Measurements from ENCODE around the gene CDCA3. TPM values are rescaled to one million over a fixed set of nuclear protein-coding genes. Genes with fewer than 3 reads are reported as not detected.

CDCA3 gene
- total RNA-seq, 2 experiments from 2014 or later, result 96.5 to 101 TPM

DNA sequence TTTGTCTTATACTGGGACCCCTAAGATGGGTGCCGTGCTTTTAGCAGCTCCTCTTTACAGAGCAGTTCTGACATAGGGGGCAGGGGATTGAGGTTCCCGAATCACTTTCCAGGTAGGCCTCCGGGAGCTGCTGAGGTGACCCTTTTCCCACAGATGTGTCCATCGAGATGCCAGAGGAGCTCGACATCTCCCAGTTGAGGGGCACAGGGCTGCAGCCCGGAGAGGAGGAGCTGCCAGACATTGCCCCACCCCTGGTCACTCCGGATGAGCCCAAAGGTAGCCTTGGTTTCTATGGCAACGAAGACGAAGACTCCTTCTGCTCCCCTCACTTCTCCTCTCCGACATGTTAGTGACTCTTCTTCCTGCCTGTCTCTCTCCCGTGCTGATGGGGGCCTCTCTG is 11.9 kb upstream of the CDCA3 start:
- Mint-ChIP-seq H3K4me3 (no peak overlapping the region), H3K27me3 (no peaks in the 10 kb centered on the region), H3K27ac (no peak overlapping the region), H3K4me1 (peaks cover 9% of the 10 kb centered on the region), H3K9me3 (no peaks in the 10 kb centered on the region), H3K36me3 (ENCODE audit: low read depth) (peaks cover 60% of the 10 kb centered on the region)
- ChIA-PET POLR2A (interaction anchor here (1.2 to 11.4 kb wide), 2 partner anchors 10 to 11 kb away, joined by 5 to 312 read pairs; partner anchors contain the start of genes CDCA3, SPSB2 and USP5), CTCF (interaction anchor here (0.6 to 11.4 kb wide), 2 partner anchors 11 to 50 kb away, joined by 3 to 161 read pairs; partner anchors contain the start of genes CDCA3 and USP5)
- no peak for DNase-seq

DNA sequence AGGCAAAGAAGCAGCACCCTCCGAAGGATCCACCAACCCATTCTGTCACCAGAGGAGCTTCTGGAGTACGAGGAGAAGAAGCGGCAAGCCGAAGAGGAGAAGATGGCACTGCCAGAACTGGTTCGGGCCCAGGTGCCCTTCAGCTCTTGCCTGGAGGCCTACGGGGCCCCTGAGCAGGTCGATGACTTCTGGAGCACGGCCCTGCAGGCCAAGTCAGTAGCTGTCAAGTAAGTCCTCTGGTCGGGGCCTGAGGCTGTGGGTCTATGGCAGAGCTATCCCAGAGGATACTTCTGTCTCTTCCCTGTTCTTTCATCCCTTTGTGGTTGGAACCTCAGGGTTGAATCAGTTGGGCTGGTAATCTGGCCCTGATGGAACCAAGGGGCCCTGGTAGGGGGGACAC is 10.3 kb upstream of the CDCA3 start:
- Mint-ChIP-seq H3K4me3 (no peak overlapping the region), H3K27ac (no peak overlapping the region), H3K36me3 (ENCODE audit: low read depth) (peaks cover 66% of the 10 kb centered on the region), H3K27me3 (no peaks in the 10 kb centered on the region), H3K9me3 (no peaks in the 10 kb centered on the region), H3K4me1 (peaks cover under 1% of the 10 kb centered on the region)
- no peak for DNase-seq
- POLR2A ChIA-PET, result interaction anchor here (1.0 to 2.3 kb wide), 2 partner anchors 9 to 30 kb away, joined by 3 to 19 read pairs; partner anchors contain the start of genes CDCA3 and USP5
- CTCF ChIA-PET, result interaction anchor here (0.9 kb wide), 2 partner anchors 9 to 11 kb away, joined by 3 read pairs; partner anchors contain the start of gene USP5

DNA sequence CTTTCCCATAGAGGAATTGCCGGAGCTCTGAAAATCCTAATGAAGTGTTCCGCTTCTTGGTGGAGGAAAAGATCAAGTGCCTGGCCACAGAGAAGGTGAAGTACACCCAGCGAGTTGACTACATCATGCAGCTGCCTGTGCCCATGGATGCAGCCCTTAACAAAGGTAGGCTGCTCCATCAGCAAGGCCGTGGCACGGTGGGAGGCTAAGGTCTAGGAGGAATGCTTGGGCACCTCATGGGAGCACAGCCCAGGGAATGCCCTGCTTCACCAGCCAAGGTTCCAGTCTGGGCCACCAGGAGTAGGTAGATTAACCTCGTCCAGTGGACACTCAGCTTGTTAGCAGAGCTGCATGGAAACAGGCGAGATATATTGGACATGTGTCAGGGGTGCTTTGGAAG is 9.9 kb upstream of the CDCA3 start:
- Mint-ChIP-seq H3K27ac (no peak overlapping the region), H3K36me3 (ENCODE audit: low read depth) (peaks cover 68% of the 10 kb centered on the region)
- POLR2A ChIA-PET, result interaction anchor here (1.0 to 2.3 kb wide), 2 partner anchors 9 to 31 kb away, joined by 3 to 19 read pairs; partner anchors contain the start of genes CDCA3 and USP5

DNA sequence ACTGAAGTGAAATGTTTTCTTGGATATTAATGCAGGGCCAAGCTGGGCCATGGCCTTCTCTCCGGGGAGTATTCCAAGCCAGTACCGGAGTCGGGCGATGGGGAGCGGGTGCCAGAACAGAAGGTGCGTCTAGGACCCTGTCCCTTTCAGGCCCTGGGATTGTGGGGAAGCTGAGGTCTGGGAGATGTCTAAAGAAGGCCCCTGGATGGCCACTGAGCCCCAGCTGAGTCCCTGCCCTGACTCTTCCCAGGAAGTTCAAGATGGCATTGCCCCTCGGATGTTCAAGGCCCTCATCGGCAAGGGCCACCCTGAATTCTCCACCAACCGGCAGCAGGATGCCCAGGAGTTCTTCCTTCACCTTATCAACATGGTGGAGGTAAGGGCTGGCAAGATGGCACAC is 9.0 kb upstream of the CDCA3 start:
- Mint-ChIP-seq H3K9me3 (no peaks in the 10 kb centered on the region), H3K27ac (no peak overlapping the region), H3K4me3 (no peak overlapping the region), H3K36me3 (ENCODE audit: low read depth) (peaks cover 66% of the 10 kb centered on the region), H3K4me1 (no peaks in the 10 kb centered on the region), H3K27me3 (no peaks in the 10 kb centered on the region)
- POLR2A ChIA-PET, result interaction anchor here (2.3 kb wide), 1 partner anchor 8 kb away, joined by 19 read pairs; the partner anchor contains the start of genes CDCA3 and USP5
- DNase-seq, result no peak
- CTCF ChIA-PET, result interaction anchor here (1.7 kb wide), 1 partner anchor 12 kb away, joined by 4 read pairs; no protein-coding TSS in a partner anchor

More for the DNA sequence above, 9.9 kb upstream of the CDCA3 start:
- no peak for DNase-seq
- CTCF ChIA-PET, result interaction anchor here (0.7 to 1.7 kb wide), 4 partner anchors 9 to 11 kb away, joined by 3 to 4 read pairs (median 3); partner anchors contain the start of gene USP5
- H3K9me3 Mint-ChIP-seq, result no peaks in the 10 kb centered on the region
- H3K4me3 Mint-ChIP-seq, result no peak overlapping the region
- no peaks in the 10 kb centered on the region for H3K27me3 Mint-ChIP-seq
- H3K4me1 Mint-ChIP-seq, result no peaks in the 10 kb centered on the region

DNA sequence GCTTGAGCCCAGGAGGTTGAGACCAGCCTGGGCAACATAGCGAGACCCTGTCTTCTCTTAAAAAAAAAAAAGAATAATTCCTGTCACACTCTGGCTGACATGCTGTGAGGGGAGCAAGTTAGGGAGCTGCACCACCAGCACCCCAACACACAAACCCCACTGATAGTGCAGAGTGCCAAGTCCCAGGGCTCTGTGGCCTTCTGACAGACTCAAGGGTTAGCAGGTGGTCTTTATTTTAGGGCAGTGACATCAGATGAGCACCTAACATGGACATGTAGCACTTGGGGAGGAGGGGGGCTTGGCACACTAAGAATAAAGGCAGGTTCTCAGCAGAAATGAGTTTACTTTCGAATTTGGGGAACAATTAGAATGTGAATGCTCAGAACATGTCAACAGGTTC is 7.7 kb upstream of the CDCA3 start:
- POLR2A ChIA-PET, result interaction anchor here (1.0 to 1.5 kb wide), 3 partner anchors 10 to 85 kb away, joined by 3 to 9 read pairs (median 3); partner anchors contain the start of genes C12orf57, RNU7-1 and TPI1
- Mint-ChIP-seq H3K9me3 (no peaks in the 10 kb centered on the region), H3K27ac (no peak overlapping the region), H3K4me3 (no peak overlapping the region), H3K4me1 (peaks cover 11% of the 10 kb centered on the region), H3K27me3 (no peaks in the 10 kb centered on the region), H3K36me3 (ENCODE audit: low read depth) (peaks cover 64% of the 10 kb centered on the region)
- DNase-seq, result no peak
- CTCF ChIA-PET, result no interaction called here

DNA sequence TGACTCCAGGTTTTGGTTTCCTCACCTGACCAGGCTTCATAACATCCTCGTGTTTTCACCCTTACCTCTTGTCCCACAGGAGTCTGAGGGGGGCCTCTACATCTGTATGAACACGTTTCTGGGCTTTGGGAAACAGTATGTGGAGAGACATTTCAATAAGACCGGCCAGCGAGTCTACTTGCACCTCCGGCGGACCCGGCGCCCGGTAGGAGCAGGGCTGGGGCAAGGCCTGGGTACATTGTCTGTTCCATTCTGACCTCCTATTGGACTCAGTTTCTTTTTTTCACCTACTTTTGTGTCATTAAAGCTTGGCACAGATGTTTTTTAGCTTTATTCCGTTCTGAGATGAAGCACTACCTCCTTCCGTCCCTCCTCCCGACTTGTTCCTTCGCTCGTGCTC is 4.2 kb upstream of the CDCA3 start:
- H3K27me3 Mint-ChIP-seq, result no peaks in the 10 kb centered on the region
- no peak for DNase-seq
- no peak overlapping the region for H3K4me3 Mint-ChIP-seq
- no peak overlapping the region for H3K27ac Mint-ChIP-seq
- H3K9me3 Mint-ChIP-seq, result no peaks in the 10 kb centered on the region
- ChIA-PET POLR2A (interaction anchor here (8.9 kb wide), 1 partner anchor 13 kb away, joined by 312 read pairs; the partner anchor contains the start of genes SPSB2 and TPI1), CTCF (interaction anchor here (1.3 to 8.6 kb wide), 2 partner anchors 13 to 36 kb away, joined by 6 to 161 read pairs; partner anchors contain the start of genes SPSB2 and TPI1)
- H3K36me3 Mint-ChIP-seq (ENCODE audit: low read depth), result peaks cover 45% of the 10 kb centered on the region
- H3K4me1 Mint-ChIP-seq, result peaks cover 28% of the 10 kb centered on the region

DNA sequence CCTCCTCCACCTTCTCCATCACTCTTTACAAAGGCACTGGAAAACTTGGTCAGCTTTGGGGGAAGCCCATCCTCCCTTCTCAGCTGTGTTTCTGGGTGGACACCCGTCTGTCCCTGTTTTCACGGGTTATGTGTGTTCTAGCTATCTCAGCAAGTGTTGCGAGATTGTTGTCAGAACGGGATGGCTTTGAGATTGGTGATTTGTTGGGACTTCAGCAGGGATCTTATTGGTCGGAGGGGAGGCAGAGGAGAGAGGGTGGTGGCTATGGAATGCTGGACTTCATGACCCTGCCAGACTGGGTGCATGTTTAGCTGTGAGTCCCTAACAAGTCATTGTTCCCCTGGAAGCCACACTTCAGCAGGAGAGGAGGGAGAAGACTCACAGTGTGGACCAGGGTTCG is 3.0 kb upstream of the CDCA3 start:
- H3K27me3 Mint-ChIP-seq, result no peaks in the 10 kb centered on the region

DNA sequence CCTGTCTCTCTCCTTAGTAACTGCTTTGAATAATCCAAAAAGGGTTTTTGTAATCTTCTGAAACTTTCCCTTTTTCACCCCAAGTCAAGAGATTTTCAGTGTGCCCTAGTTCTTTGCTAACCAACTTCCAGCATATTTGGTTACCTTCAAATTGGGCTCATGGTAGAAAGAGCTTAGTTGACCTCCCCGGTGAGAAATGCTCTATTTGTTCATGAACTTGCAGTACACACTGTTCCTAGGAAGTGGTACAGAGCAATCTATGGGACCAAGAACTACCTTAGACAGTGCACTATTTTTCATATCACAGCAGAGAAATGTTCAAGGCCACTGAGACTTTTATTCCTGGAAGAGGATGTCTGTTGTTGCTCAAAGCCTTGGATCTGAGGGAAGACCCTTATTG is 2.5 kb upstream of the CDCA3 start:
- no peaks in the 10 kb centered on the region for H3K9me3 Mint-ChIP-seq
- CTCF ChIA-PET, result interaction anchor here (0.7 to 8.6 kb wide), 7 partner anchors 14 to 263 kb away, joined by 3 to 161 read pairs (median 8); partner anchors contain the start of genes MLF2, SPSB2, TPI1 and ZNF384
- H3K36me3 Mint-ChIP-seq (ENCODE audit: low read depth), result peaks cover 47% of the 10 kb centered on the region
- peaks cover 44% of the 10 kb centered on the region for H3K4me1 Mint-ChIP-seq
- POLR2A ChIA-PET, result interaction anchor here (0.9 to 8.9 kb wide), 20 partner anchors 8 to 255 kb away, joined by 3 to 312 read pairs (median 21); partner anchors contain the start of genes C12orf57, C1RL, CD4 and COPS7A
- no peak for DNase-seq
- H3K27ac Mint-ChIP-seq, result peak overlapping the region; percentile 100
- no peaks in the 10 kb centered on the region for H3K27me3 Mint-ChIP-seq
- peak overlapping the region; percentile 85 for H3K4me3 Mint-ChIP-seq

More for the DNA sequence above, 3.0 kb upstream of the CDCA3 start:
- DNase-seq, result no peak
- Mint-ChIP-seq H3K9me3 (no peaks in the 10 kb centered on the region), H3K27ac (peak overlapping the region; percentile 100), H3K4me1 (peaks cover 41% of the 10 kb centered on the region), H3K4me3 (peak overlapping the region; percentile 85), H3K36me3 (ENCODE audit: low read depth) (peaks cover 44% of the 10 kb centered on the region)
- ChIA-PET CTCF (interaction anchor here (8.6 kb wide), 1 partner anchor 14 kb away, joined by 161 read pairs; the partner anchor contains the start of genes SPSB2 and TPI1), POLR2A (interaction anchor here (0.9 to 8.9 kb wide), 10 partner anchors 10 to 246 kb away, joined by 3 to 312 read pairs (median 24); partner anchors contain the start of genes CD4, COPS7A, ENO2 and P3H3)

DNA sequence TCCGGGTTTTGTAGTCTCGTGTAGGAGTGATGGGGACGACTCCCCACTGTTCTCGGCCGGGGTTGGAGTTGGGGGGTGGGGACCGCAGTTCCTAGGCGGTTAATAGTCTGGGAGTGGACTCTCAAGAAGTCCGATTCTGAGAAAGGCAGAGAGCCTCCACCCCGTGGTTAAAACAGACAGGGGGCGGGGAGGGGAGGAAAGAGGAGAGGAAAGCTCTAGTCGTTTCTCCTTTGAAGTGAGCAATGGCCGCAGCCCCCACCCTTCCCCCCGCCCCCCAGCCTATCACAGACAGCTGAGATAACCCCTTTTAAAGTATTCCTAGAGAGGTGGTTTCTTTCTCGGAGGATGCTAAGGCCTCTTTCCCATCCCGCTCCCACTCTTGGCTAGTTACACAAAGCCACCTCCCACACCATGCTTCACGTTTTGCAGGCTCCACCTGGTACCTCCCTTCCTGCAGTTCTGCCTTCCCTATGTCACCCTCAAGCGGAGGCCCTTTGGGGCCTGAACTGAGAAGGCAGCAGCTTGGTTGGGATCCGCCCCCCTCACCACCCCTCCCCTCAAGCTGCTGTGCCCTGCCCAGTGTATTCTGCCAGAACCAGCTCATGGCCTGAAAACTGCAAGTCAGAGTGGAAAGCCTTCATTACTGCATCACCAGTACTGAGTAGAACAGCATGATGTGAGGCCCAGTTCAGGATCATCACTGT is 1.7 kb upstream of the CDCA3 start:
- Mint-ChIP-seq H3K36me3 (ENCODE audit: low read depth) (peaks cover 47% of the 10 kb centered on the region), H3K4me3 (peak overlapping the region; percentile 85), H3K27me3 (no peaks in the 10 kb centered on the region), H3K9me3 (no peaks in the 10 kb centered on the region), H3K4me1 (peaks cover 48% of the 10 kb centered on the region), H3K27ac (peak overlapping the region; percentile 100)
- CTCF ChIA-PET, result interaction anchor here (0.6 to 8.6 kb wide), 15 partner anchors 8 to 256 kb away, joined by 3 to 161 read pairs (median 5); partner anchors contain the start of genes C1RL, COPS7A, MLF2 and PTMS
- POLR2A ChIA-PET, result interaction anchor here (0.7 to 8.9 kb wide), 35 partner anchors 8 to 406 kb away, joined by 3 to 312 read pairs (median 12); partner anchors contain the start of genes C12orf57, C1RL, CD4 and COPS7A
- DNase-seq, result peak; percentile 79

DNA sequence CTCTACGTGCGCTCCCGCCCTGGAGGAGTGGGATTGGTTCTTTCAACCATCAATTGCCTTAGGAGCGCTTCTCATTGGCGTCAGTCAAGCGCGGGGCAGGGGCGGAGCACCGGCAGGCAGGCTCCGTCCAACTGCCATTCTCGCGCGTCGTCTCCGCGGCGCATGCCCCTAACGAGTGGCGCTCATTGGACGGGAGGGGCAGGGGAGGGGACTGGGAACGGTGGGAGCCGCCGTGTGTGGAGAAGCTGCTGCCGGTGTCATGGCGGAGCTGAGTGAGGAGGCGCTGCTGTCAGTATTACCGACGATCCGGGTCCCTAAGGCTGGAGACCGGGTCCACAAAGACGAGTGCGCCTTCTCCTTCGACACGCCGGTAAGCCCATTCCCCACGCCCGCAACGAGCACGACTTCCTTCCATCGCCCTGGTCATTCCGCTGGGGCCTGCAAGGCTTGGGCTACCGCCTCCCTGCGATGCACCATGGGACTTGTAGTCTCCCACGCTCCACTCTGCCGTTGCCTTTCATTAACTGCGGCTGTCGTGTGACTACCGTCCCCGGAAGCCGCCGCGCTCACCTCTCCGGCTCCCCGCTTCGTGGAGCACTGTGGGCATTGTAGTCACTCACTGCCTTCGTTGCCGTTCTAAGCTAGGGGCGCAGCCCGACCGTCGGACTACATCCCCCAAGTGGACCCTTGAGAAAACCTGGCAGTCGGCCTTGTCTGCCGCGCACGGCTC is 1.0 kb upstream of the CDCA3 start, which contains the start of gene USP5:
Gene USP5 (plus strand): TSS at position 230 of the 730 bp plus-strand sequence. CDS start 30 bp downstream, at position 260.
- peak; percentile 99 for DNase-seq
- peaks cover 50% of the 10 kb centered on the region for H3K4me1 Mint-ChIP-seq
- ChIA-PET CTCF (interaction anchor here (0.6 to 8.6 kb wide), 22 partner anchors 9 to 281 kb away, joined by 3 to 161 read pairs (median 4); partner anchors contain the start of genes C12orf57, C1RL, COPS7A and ENO2), POLR2A (interaction anchor here (0.7 to 8.9 kb wide), 50 partner anchors 9 to 405 kb away, joined by 3 to 312 read pairs (median 5); partner anchors contain the start of genes C12orf57, C1RL, CD4 and COPS7A)
- peak within 1 kb of the TSS; percentile 100 for H3K27ac Mint-ChIP-seq
- H3K27me3 Mint-ChIP-seq, result no peaks in the 10 kb centered on the region
- peaks cover 47% of the 10 kb centered on the region for H3K36me3 Mint-ChIP-seq (ENCODE audit: low read depth)
- H3K4me3 Mint-ChIP-seq, result peak within 1 kb of the TSS; percentile 85
- H3K9me3 Mint-ChIP-seq, result no peaks in the 10 kb centered on the region

DNA sequence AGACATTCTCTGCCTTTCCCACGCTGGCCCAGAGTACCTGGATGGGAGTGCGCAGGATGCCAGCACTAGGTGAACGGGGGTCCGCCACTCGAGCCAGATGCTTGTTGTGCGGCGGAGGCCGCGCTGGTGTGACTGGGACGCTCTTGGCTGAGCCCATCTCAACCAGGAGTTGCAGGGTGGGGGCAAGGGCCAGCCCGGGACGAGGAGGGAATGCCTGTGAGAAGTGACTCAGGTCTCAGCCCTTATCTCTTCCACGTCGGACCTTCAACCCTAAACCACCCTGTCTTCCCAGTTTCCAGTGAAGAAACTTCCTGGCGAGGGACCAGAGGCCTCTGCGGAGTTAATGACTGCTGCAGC is 312 bp downstream of the CDCA3 start:
- Mint-ChIP-seq H3K36me3 (ENCODE audit: low read depth) (peaks cover 50% of the 10 kb centered on the region), H3K9me3 (no peaks in the 10 kb centered on the region), H3K4me1 (peaks cover 50% of the 10 kb centered on the region), H3K27ac (peak overlapping the region; percentile 100), H3K4me3 (peak overlapping the region; percentile 85), H3K27me3 (no peaks in the 10 kb centered on the region)
- CTCF ChIA-PET, result interaction anchor here (1.0 to 8.6 kb wide), 13 partner anchors 15 to 280 kb away, joined by 3 to 161 read pairs (median 6); partner anchors contain the start of genes C12orf57, COPS7A, ENO2 and MLF2
- no peak for DNase-seq
- POLR2A ChIA-PET, result interaction anchor here (0.5 to 8.9 kb wide), 35 partner anchors 9 to 380 kb away, joined by 3 to 312 read pairs (median 9); partner anchors contain the start of genes C12orf57, C1RL, CD4 and COPS7A
